Stimulated activated effector memory CD8-positive, alpha-beta T cell treated with anti-CD3 and anti-CD28 coated beads, Interleukin-12 subunit alpha, Interleukin-12 subunit beta, amount 100 ng/mL, for 72 hours (primary cell): ENCODE results near the gene LRIT2.
A peak's percentile ranks its signal among the peaks of the same experiment; 100 is the strongest.

ENCODE experiments used
- ATAC-seq: fragments of 150-1000 bp; cut with Tn5 transposase; 2 replicates; pipeline ENCODE4 v1.10.0; 2021
- DNase-seq, 2 donors: peaks; one replicate each; pipeline ENCODE4 v3.0.0; 2021 to 2022; ENCODE audit warnings: low spot score in 2 of 2
- H3K27ac Mint-ChIP-seq: one replicate; pipeline ENCODE4 v1.8.0; 2022; ENCODE audit warnings: mild to moderate bottlenecking, mixed read lengths
- H3K36me3 Mint-ChIP-seq: one replicate; pipeline ENCODE4 v1.8.0; 2022; ENCODE audit warnings: mild to moderate bottlenecking, mixed read lengths
- H3K4me1 Mint-ChIP-seq: one replicate; pipeline ENCODE4 v1.8.0; 2022; ENCODE audit warnings: mixed read lengths
- H3K4me3 Mint-ChIP-seq: one replicate; pipeline ENCODE4 v1.8.0; 2022; ENCODE audit warnings: mild to moderate bottlenecking, mixed read lengths
- H3K9me3 Mint-ChIP-seq: one replicate; pipeline ENCODE4 v1.8.0; 2022; ENCODE audit warnings: mixed read lengths

The LRIT2 gene

GRCh38 chr10:84202349-84202748 lies 23.0 kb downstream of the LRIT2 start:
- Mint-ChIP-seq H3K4me3 (no peak overlapping the region), H3K27ac (no peak overlapping the region), H3K9me3 (no peaks in the 10 kb centered on the region), H3K4me1 (peaks cover 6% of the 10 kb centered on the region), H3K36me3 (no peaks in the 10 kb centered on the region)
- no peak for ATAC-seq
- DNase-seq, result no peak

DNA sequence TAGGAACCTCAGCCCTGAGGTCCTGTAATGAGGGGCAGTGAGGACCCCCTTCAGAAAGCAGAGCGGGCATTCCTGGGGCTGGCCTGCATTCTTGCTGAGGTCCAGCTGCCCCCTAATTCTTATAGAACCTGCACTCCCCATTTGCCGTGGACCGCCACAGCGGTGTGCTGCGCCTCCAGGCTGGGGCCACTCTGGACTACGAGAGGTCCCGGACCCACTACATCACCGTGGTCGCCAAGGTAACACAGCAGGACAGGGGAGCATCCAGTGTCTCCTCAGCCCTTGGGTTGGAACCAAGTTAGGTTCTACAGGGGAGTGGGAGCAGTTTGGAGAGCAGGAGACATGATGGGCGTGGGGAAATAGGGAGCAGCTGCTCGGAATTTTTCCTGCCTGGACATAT lies 23.7 kb downstream of the LRIT2 start:
- Mint-ChIP-seq H3K36me3 (no peaks in the 10 kb centered on the region), H3K4me3 (no peak overlapping the region), H3K4me1 (peaks cover 6% of the 10 kb centered on the region), H3K27ac (no peak overlapping the region), H3K9me3 (no peaks in the 10 kb centered on the region)
- ATAC-seq (no peak), DNase-seq (no peak)

GRCh38 chr10:84201244-84201606 lies 24.1 kb downstream of the LRIT2 start:
- Mint-ChIP-seq H3K27ac (no peak overlapping the region), H3K4me1 (peaks cover 6% of the 10 kb centered on the region), H3K36me3 (no peaks in the 10 kb centered on the region), H3K9me3 (no peaks in the 10 kb centered on the region), H3K4me3 (no peak overlapping the region)
- ATAC-seq (no peak), DNase-seq (no peak)

DNA sequence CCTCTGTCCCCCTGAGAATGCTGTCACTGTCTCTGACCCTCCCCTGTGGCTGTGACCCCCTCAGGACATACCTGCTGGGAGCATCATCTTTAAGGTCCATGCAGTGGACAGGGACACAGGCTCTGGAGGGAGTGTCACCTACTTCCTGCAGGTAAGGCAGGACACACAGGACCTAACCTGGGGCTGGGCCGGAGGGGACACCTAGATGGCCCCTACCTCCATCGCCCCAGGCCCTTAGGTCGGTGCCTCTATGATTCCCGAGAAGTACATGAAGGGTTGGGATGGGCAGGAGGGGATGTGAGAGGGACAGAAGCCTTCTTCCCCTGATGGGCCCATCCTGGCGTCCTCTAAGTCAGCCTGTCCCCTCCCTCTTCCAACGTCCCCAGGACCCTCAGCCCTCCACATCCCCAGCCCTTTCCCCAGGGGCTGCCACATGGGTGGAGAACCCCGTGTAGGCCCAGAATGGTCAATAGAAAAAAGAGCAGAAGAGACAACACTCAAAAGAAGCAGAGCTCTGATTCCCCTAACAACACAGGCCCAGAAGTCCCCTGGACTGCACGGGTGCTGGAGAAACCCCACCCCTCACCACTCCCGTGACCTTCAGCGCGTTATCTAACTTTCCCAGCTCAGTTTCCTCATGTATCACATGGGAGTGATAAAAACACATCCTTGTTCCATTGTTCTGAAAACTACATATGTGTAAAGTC lies 24.7 kb downstream of the LRIT2 start:
- no peak for ATAC-seq
- H3K4me3 Mint-ChIP-seq, result no peak overlapping the region
- no peaks in the 10 kb centered on the region for H3K9me3 Mint-ChIP-seq
- no peaks in the 10 kb centered on the region for H3K36me3 Mint-ChIP-seq
- DNase-seq, result no peak
- peaks cover 4% of the 10 kb centered on the region for H3K4me1 Mint-ChIP-seq
- H3K27ac Mint-ChIP-seq, result no peak overlapping the region

- Mint-ChIP-seq H3K27ac (no peak overlapping the region), H3K9me3 (no peaks in the 10 kb centered on the region), H3K4me1 (no peaks in the 10 kb centered on the region), H3K36me3 (no peaks in the 10 kb centered on the region), H3K4me3 (no peak overlapping the region)
- DNase-seq, result no peak
- ATAC-seq, result no peak
Measured at GRCh38 chr10:84198206-84198915, 27.0 kb downstream of the LRIT2 start.

- DNase-seq, result no peak
- no peak for ATAC-seq
- H3K4me3 Mint-ChIP-seq, result no peak overlapping the region
- no peaks in the 10 kb centered on the region for H3K4me1 Mint-ChIP-seq
- no peaks in the 10 kb centered on the region for H3K36me3 Mint-ChIP-seq
- no peak overlapping the region for H3K27ac Mint-ChIP-seq
- H3K9me3 Mint-ChIP-seq, result no peaks in the 10 kb centered on the region
Measured at GRCh38 chr10:84197643-84198042, 27.7 kb downstream of the LRIT2 start.

GRCh38 chr10:84196941-84197340 lies 28.4 kb downstream of the LRIT2 start:
- Mint-ChIP-seq H3K36me3 (no peaks in the 10 kb centered on the region), H3K27ac (no peak overlapping the region), H3K4me3 (no peak overlapping the region), H3K4me1 (peaks cover 2% of the 10 kb centered on the region), H3K9me3 (no peaks in the 10 kb centered on the region)
- ATAC-seq, result no peak
- DNase-seq, result no peak

DNA sequence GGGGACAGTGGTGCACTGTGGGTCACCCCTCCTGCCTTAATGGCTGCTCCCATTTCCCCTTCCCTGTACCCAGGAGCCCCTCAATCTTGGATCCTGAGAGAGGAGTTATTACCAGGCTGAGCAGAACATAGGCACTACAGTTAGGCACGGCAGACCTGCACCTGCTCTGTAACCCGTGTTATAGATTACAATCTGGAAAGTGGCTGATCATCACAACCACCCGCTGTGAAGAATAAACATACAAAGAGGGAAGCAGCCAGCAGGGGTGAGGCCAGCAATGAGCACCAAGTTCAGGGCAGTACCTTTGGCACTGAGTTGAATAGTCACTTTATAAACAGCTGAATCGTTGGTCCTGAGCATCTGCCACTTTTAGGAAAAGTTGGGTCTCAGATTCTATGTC lies 29.3 kb downstream of the LRIT2 start:
- Mint-ChIP-seq H3K9me3 (no peaks in the 10 kb centered on the region), H3K4me1 (peaks cover 11% of the 10 kb centered on the region), H3K27ac (no peak overlapping the region), H3K4me3 (peak overlapping the region; percentile 61), H3K36me3 (no peaks in the 10 kb centered on the region)
- DNase-seq (no peak), ATAC-seq (no peak)

DNA sequence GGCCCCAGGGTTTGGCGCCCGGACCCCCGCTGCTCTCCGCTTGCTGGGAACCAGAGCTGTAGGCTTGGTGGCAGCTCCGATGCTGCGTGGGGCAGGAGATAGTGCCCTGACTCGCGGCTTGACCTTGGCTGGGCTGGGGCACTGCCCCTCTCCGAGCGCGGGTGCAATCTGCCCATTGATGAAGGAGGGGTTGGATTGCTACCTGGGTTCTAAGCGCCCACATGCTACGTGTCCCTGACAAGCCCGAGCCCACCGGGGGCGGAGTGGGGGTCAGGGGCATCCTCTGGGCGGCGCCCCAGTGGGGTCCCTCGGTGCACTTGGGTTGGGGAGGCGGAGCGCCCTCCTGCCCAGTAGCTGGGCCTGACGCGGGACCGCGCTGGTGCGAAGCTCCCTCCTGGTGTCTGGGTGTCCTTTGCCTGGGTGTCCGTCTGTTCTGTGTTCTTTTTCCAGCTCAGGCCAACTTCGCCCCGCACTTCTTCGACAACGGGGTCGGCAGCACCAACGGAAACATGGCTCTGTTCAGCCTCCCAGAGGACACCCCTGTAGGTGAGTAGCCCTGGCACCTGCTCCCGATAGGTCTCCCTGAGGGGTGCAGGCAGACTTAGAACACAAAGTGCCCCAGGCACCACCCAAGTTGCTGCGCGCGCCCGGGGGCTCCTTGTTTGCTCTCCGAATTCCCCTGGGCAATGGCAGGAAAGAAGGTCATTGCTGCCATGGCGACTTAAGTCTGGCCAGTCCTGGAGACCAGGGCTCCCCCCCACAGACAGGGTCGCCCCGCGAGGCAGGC lies 30.1 kb downstream of the LRIT2 start:
- Mint-ChIP-seq H3K36me3 (no peaks in the 10 kb centered on the region), H3K27ac (no peak overlapping the region), H3K4me3 (peak overlapping the region; percentile 61), H3K9me3 (no peaks in the 10 kb centered on the region), H3K4me1 (peaks cover 19% of the 10 kb centered on the region)
- no peak for ATAC-seq
- no peak for DNase-seq

DNA sequence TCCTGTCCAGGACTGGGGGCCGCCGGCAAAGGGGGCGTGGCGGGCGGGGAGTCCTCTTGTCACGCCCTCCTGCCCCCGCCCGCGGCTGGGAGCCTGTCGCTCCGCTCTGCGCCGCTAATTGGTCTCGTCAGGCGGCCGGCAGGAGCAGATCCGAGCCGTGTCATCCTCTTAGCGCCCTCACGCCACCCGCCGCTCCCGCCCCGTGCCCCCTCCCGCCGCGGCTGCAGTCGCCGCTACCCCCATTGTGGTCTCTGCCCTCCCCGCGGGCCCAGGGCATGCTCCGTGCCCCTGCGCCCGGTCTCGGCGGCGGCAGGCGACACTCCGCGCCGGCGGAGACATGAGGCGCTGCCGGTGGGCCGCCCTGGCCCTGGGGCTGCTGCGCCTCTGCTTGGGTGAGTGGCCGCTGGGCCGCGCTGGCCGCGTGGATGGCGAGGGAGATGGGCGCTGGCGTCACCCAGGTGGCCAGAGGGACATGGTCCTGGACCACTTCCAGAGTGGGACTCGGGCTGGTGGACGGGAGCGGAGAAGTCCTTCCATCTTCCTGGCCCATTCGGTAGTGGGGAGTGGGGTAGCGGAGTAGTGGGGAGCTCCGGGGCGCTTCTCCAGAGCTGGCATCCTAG lies 30.8 kb downstream of the LRIT2 start, which contains the start of gene CDHR1:
CDHR1 (plus strand) TSS at position 114 of the 620 bp plus-strand sequence; CDS start at position 338, 224 bp downstream.
- ATAC-seq, result peak; percentile 86
- Mint-ChIP-seq H3K9me3 (no peaks in the 10 kb centered on the region), H3K4me3 (peak within 1 kb of the TSS; percentile 61), H3K36me3 (no peaks in the 10 kb centered on the region), H3K4me1 (peaks cover 21% of the 10 kb centered on the region), H3K27ac (peak within 1 kb of the TSS; percentile 32)
- DNase-seq, result peak; percentile 38 to 72

GRCh38 chr10:84193846-84194423 lies 31.4 kb downstream of the LRIT2 start:
- no peaks in the 10 kb centered on the region for H3K9me3 Mint-ChIP-seq
- peaks cover 21% of the 10 kb centered on the region for H3K4me1 Mint-ChIP-seq
- peak overlapping the region; percentile 32 for H3K27ac Mint-ChIP-seq
- H3K36me3 Mint-ChIP-seq, result no peaks in the 10 kb centered on the region
- H3K4me3 Mint-ChIP-seq, result peak overlapping the region; percentile 61
- DNase-seq (no peak), ATAC-seq (no peak)

- H3K4me3 Mint-ChIP-seq, result peak overlapping the region; percentile 61
Measured at GRCh38 chr10:84193327-84193726, 32.0 kb downstream of the LRIT2 start.

GRCh38 chr10:84191106-84191505 lies 34.2 kb downstream of the LRIT2 start:
- H3K36me3 Mint-ChIP-seq, result no peaks in the 10 kb centered on the region
- H3K4me3 Mint-ChIP-seq, result no peak overlapping the region
- no peak overlapping the region for H3K27ac Mint-ChIP-seq
- no peaks in the 10 kb centered on the region for H3K9me3 Mint-ChIP-seq
- peak; percentile 19 for ATAC-seq
- no peak for DNase-seq
- peaks cover 21% of the 10 kb centered on the region for H3K4me1 Mint-ChIP-seq

More at GRCh38 chr10:84193327-84193726, 32.0 kb downstream of the LRIT2 start:
- H3K9me3 Mint-ChIP-seq, result no peaks in the 10 kb centered on the region
- DNase-seq (no peak), ATAC-seq (no peak)
- H3K36me3 Mint-ChIP-seq, result no peaks in the 10 kb centered on the region
- H3K4me1 Mint-ChIP-seq, result peaks cover 21% of the 10 kb centered on the region
- H3K27ac Mint-ChIP-seq, result peak overlapping the region; percentile 32

DNA sequence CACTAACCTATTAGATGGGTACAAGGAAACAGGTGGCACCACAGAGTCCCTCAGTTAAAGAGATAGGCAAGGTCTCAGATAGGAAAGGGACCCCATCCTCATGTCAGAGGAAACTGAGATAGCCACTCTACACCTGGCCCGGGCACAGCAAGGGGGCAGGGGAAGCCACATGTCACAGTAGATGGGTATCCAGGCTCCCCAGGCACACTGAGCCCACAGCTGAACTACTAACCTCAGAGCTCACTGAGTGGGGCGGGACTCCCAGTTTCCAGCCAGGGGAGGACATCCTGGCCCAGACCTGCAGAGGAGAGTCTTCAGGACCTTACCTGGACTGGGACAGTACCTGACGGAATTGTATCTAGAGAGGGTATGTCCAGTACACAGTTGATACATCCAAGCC lies 34.7 kb downstream of the LRIT2 start:
- Mint-ChIP-seq H3K4me1 (peaks cover 21% of the 10 kb centered on the region), H3K9me3 (no peaks in the 10 kb centered on the region), H3K4me3 (no peak overlapping the region), H3K36me3 (no peaks in the 10 kb centered on the region), H3K27ac (no peak overlapping the region)
- no peak for ATAC-seq
- no peak for DNase-seq

GRCh38 chr10:84188815-84189214 lies 36.5 kb downstream of the LRIT2 start:
- Mint-ChIP-seq H3K27ac (no peak overlapping the region), H3K4me1 (peaks cover 30% of the 10 kb centered on the region)

More at GRCh38 chr10:84188815-84189214, 36.5 kb downstream of the LRIT2 start:
- ATAC-seq (no peak), DNase-seq (no peak)
- Mint-ChIP-seq H3K36me3 (no peaks in the 10 kb centered on the region), H3K9me3 (no peaks in the 10 kb centered on the region), H3K4me3 (no peak overlapping the region)
